CD14-positive monocyte (primary cell): Measurements from ENCODE around the gene ATXN7L1. TPM values are rescaled to one million over a fixed set of nuclear protein-coding genes. Genes with fewer than 3 reads are reported as not detected.

Experiments
- DNase-seq, 3 donors: peaks; one replicate each; pipeline ENCODE4 v3.0.0-alpha.2; 2011 to 2022
- H2AFZ ChIP-seq: 2 replicates; pipeline ENCODE4 v1.6.0; 2012; ENCODE audit warnings: mild to moderate bottlenecking, low read depth, low read length, inconsistent platforms; ENCODE audit not compliant: insufficient read depth, poor library complexity, severe bottlenecking
- H3K27ac ChIP-seq, 2 donors: 1 replicate in 1 of 2; 2 replicates in 1 of 2; pipeline ENCODE4 v1.5.1; 2012 to 2013; ENCODE audit warnings: low read length in 2 of 2, control low read depth in 1 of 2, inconsistent platforms in 1 of 2, low read depth in 1 of 2, mild to moderate bottlenecking in 1 of 2
- H3K27me3 ChIP-seq, 2 donors: one replicate each; pipeline versions ENCODE4 v1.6.0 to v1.6.1; 2011 to 2013; ENCODE audit warnings: low read length in 2 of 2; ENCODE audit not compliant: control insufficient read depth in 2 of 2, insufficient read depth in 2 of 2
- H3K36me3 ChIP-seq, 2 donors: replicated peaks in 1 of 2; 1 replicate in 1 of 2; 2 replicates in 1 of 2; pipeline versions ENCODE4 v1.5.1 to v1.6.1; 2012 to 2013; ENCODE audit warnings: low read length in 2 of 2, control low read depth in 1 of 2, inconsistent platforms in 1 of 2, mild to moderate bottlenecking in 1 of 2; ENCODE audit not compliant: insufficient read depth in 2 of 2, control insufficient read depth in 1 of 2
- H3K4me1 ChIP-seq, 2 donors: 1 replicate in 1 of 2; 2 replicates in 1 of 2; pipeline versions ENCODE4 v1.5.1 to v1.6.1; 2012 to 2013; ENCODE audit warnings: low read length in 2 of 2, control low read depth in 1 of 2, inconsistent platforms in 1 of 2, mild to moderate bottlenecking in 1 of 2, moderate library complexity in 1 of 2; ENCODE audit not compliant: insufficient read depth in 2 of 2, control insufficient read depth in 1 of 2
- H3K4me2 ChIP-seq: replicated peaks from 2 replicates; pipeline ENCODE3; 2012; ENCODE audit warnings: low read length, moderate library complexity, mild to moderate bottlenecking; ENCODE audit not compliant: poor library complexity, severe bottlenecking; ENCODE audit errors: extremely low read depth
- H3K4me3 ChIP-seq, 3 experiments: fragments of 200-600 bp in 1 of 3; sonication (generic) in 1 of 3; replicated peaks in 1 of 3; 1 replicate in 2 of 3; 2 replicates in 1 of 3; pipeline ENCODE4 v1.5.1; 2011 to 2013; ENCODE audit warnings: low read length in 3 of 3, mild to moderate bottlenecking in 3 of 3, control low read depth in 2 of 3, low read depth in 2 of 3, inconsistent platforms in 1 of 3, moderate library complexity in 1 of 3
- H3K79me2 ChIP-seq: 2 replicates; pipeline ENCODE4 v1.6.0; 2012; ENCODE audit warnings: mild to moderate bottlenecking, control low read depth, inconsistent platforms, low read length, moderate library complexity; ENCODE audit not compliant: insufficient read depth
- H3K9ac ChIP-seq: 2 replicates; pipeline ENCODE4 v1.6.0; 2017; ENCODE audit warnings: low read length, mild to moderate bottlenecking; ENCODE audit not compliant: insufficient read depth, poor library complexity, severe bottlenecking
- H3K9me3 ChIP-seq, 2 donors: replicated peaks in 1 of 2; 1 replicate in 1 of 2; 2 replicates in 1 of 2; pipeline versions ENCODE4 v1.5.1 to v1.6.1; 2012 to 2013; ENCODE audit warnings: low read length in 2 of 2, control low read depth in 1 of 2; ENCODE audit not compliant: control insufficient read depth in 1 of 2, insufficient read depth in 1 of 2
- H4K20me1 ChIP-seq: 2 replicates; pipeline ENCODE4 v1.6.0; 2012; ENCODE audit warnings: mild to moderate bottlenecking, low read length, control low read depth, moderate library complexity; ENCODE audit not compliant: insufficient read depth
- H3K27ac Mint-ChIP-seq, 7 donors: one replicate each; pipeline ENCODE4 v1.8.0; 2020; ENCODE audit warnings: mild to moderate bottlenecking in 7 of 7, mixed read lengths in 7 of 7, moderate library complexity in 6 of 7, inconsistent platforms in 2 of 7
- H3K27me3 Mint-ChIP-seq, 3 donors: one replicate each; pipeline ENCODE4 v1.8.0; 2021 to 2022; ENCODE audit warnings: low read depth in 3 of 3, mild to moderate bottlenecking in 3 of 3, mixed read lengths in 3 of 3, moderate library complexity in 3 of 3, inconsistent platforms in 1 of 3
- H3K36me3 Mint-ChIP-seq, 2 donors: one replicate each; pipeline ENCODE4 v1.8.0; 2020; ENCODE audit warnings: mixed read lengths in 2 of 2, inconsistent platforms in 1 of 2, mild to moderate bottlenecking in 1 of 2
- H3K4me1 Mint-ChIP-seq: one replicate; pipeline ENCODE4 v1.8.0; 2020; ENCODE audit warnings: mild to moderate bottlenecking, mixed read lengths
- H3K4me3 Mint-ChIP-seq, 2 donors: one replicate each; pipeline ENCODE4 v1.8.0; 2020; ENCODE audit warnings: mild to moderate bottlenecking in 2 of 2, mixed read lengths in 2 of 2, moderate library complexity in 1 of 2
- H3K9me3 Mint-ChIP-seq, 7 donors: one replicate each; pipeline ENCODE4 v1.8.0; 2020 to 2022; ENCODE audit warnings: mixed read lengths in 7 of 7, mild to moderate bottlenecking in 6 of 7, moderate library complexity in 6 of 7, inconsistent platforms in 2 of 7
- WGBS: methylation state at CpG from one replicate; pipeline ENCODE4 v1.1.5; 2013; ENCODE audit warnings: missing lambda C conversion rate; ENCODE audit not compliant: insufficient coverage; 5-methylcytosine and 5-hydroxymethylcytosine counted together
- intact Hi-C, 2 donors: fragments of 100-400 bp; cut with micrococcal nuclease; formaldehyde crosslinking; loops; one replicate each; pipeline versions ENCODE4 v1.15.0 to v1.15.1; 2023
- polyA plus RNA-seq, 3 donors: library from polyadenylated mRNA; depleted of rRNA in 1 of 3; unstranded in 2 of 3; stranded (reverse) in 1 of 3; fragments of 300-500 nt in 2 of 3; fragments of >200 nt in 1 of 3; fragmentation: Illumina TruSeq in 2 of 3; gene quantifications; 1 replicate in 2 of 3; 2 replicates in 1 of 3; pipeline ENCODE4 v1.2.3, GENCODE V29; 2012 to 2021
- TF ChIP-seq, protein P1 (sequence below): fragments of 200-600 bp; IDR thresholded peaks from one replicate; pipeline ENCODE4 v1.8.0; 2022; ENCODE audit warnings: antibody characterized with exemption, mild to moderate bottlenecking

ATXN7L1 gene
- polyA plus RNA-seq, 3 donors: 4.5 to 12.2 (median 11.2) TPM

- Histone ChIP-seq H3K79me2 (no peaks in the 10 kb centered on the region), H3K27me3 (no peaks in the 10 kb centered on the region), H3K4me3 (no peak overlapping the region), H3K4me1 (no peaks in the 10 kb centered on the region), H3K4me2 (no peak overlapping the region), H3K36me3 (no peaks in the 10 kb centered on the region), H4K20me1 (no peaks in the 10 kb centered on the region), H2AFZ (no peak overlapping the region), H3K27ac (no peak overlapping the region), H3K9ac (no peak overlapping the region), H3K9me3 (no peaks in the 10 kb centered on the region)
- peaks cover 0 to 3% of the 10 kb centered on the region in 2 donors for H3K36me3 Mint-ChIP-seq
- no peaks in the 10 kb centered on the region for H3K4me1 Mint-ChIP-seq
- TF ChIP-seq, protein P1, sequence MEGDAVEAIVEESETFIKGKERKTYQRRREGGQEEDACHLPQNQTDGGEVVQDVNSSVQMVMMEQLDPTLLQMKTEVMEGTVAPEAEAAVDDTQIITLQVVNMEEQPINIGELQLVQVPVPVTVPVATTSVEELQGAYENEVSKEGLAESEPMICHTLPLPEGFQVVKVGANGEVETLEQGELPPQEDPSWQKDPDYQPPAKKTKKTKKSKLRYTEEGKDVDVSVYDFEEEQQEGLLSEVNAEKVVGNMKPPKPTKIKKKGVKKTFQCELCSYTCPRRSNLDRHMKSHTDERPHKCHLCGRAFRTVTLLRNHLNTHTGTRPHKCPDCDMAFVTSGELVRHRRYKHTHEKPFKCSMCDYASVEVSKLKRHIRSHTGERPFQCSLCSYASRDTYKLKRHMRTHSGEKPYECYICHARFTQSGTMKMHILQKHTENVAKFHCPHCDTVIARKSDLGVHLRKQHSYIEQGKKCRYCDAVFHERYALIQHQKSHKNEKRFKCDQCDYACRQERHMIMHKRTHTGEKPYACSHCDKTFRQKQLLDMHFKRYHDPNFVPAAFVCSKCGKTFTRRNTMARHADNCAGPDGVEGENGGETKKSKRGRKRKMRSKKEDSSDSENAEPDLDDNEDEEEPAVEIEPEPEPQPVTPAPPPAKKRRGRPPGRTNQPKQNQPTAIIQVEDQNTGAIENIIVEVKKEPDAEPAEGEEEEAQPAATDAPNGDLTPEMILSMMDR: no peak
- no peaks in the 10 kb centered on the region for H3K27me3 Mint-ChIP-seq
- intact Hi-C loops: loop anchor here (10.0 kb wide), 3 partner anchors 106 to 276 kb away; partner anchors contain the start of gene ATXN7L1 (in 1 of the 2)
- H3K27ac Mint-ChIP-seq: peak overlapping the region in 1 of 7 donors; percentile 54
- peaks cover 0 to 2% (median 0%) of the 10 kb centered on the region in 7 donors for H3K9me3 Mint-ChIP-seq
- WGBS: 95% methylated on average over 4 of the region's 9 CpGs
- H3K4me3 Mint-ChIP-seq: no peak overlapping the region
- DNase-seq: no peak
Observed at GRCh38 chr7:105768898-105769507, 107.4 kb downstream of the ATXN7L1 start.

- DNase-seq: no peak
- no peaks in the 10 kb centered on the region for H3K27me3 Mint-ChIP-seq
- Histone ChIP-seq H3K79me2 (no peaks in the 10 kb centered on the region), H3K9me3 (no peaks in the 10 kb centered on the region), H3K4me2 (no peak overlapping the region), H4K20me1 (no peaks in the 10 kb centered on the region), H3K27me3 (no peaks in the 10 kb centered on the region), H3K4me1 (no peaks in the 10 kb centered on the region), H3K4me3 (no peak overlapping the region), H3K27ac (no peak overlapping the region), H3K9ac (no peak overlapping the region), H3K36me3 (no peaks in the 10 kb centered on the region), H2AFZ (no peak overlapping the region)
- TF ChIP-seq, protein P1: no peak
- intact Hi-C loops: loop anchor here (10.0 kb wide), 3 partner anchors 107 to 277 kb away; partner anchors contain the start of gene ATXN7L1 (in 1 of the 2)
- no peak overlapping the region for H3K27ac Mint-ChIP-seq
- H3K36me3 Mint-ChIP-seq: peaks cover 0 to 3% of the 10 kb centered on the region in 2 donors
- H3K4me1 Mint-ChIP-seq: no peaks in the 10 kb centered on the region
- WGBS: 100% methylated on average over 2 of the region's 3 CpGs
- H3K4me3 Mint-ChIP-seq: no peak overlapping the region
- H3K9me3 Mint-ChIP-seq: peaks cover 0 to 2% (median 0%) of the 10 kb centered on the region in 7 donors
Observed at GRCh38 chr7:105768117-105768516, 108.3 kb downstream of the ATXN7L1 start.
